GM10847 (cell line): ENCODE measurements around the gene STIM1.

Experiments
- POLR2A ChIP-seq: IDR thresholded peaks from 2 replicates; pipeline ENCODE4 v1.6.1; 2011; ENCODE audit not compliant: insufficient read length; ENCODE audit errors: extremely low read depth

STIM1 gene

GRCh38 chr11:3859373-3859881, 4.0 kb downstream of the STIM1 start:
- no peak for TF ChIP-seq POLR2A

- no peak for TF ChIP-seq POLR2A
These were observed 4.9 kb downstream of the STIM1 start for GRCh38 chr11:3860375-3860774.

DNA sequence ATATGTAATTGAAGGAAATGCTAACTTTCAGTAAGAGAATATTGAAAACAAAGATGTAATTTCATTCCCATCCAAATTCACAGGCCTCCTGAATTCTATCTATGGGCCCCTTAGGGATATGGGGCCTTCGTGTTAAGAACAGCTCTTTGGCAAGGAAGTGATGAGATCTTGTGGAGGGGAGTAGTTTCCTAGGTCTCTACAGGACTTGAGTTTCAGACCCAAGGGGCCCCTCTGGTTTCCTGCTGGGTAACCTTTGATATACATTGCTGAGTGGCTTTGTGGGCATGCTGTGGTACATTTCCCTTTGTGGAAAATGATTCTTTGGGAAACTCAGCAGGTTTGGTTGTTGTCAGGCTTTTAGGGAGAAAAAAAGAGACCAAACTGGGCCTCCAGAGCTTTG, 6.2 kb downstream of the STIM1 start:
- no peak for TF ChIP-seq POLR2A

GRCh38 chr11:3865388-3866193, 10.1 kb downstream of the STIM1 start:
- no peak for TF ChIP-seq POLR2A

DNA sequence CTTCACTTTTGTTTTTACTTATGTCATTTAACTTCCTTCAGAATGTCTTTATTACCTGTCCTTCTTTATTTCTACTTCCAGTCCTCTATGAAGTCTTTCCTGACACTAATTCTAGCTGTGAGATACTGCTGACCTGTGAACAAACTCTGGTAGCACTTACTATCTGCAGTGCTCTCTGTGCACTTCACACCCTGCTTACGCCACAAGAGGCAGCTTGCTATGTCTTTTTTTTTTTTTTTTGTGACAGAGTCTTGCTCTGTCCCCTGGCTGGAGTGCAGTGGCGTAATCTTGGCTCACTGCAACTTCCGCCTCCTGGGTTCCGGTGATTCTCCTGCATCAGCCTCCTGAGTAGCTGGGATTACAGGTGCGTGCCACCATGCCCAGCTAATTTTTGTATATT, 10.7 kb downstream of the STIM1 start:
- TF ChIP-seq POLR2A = no peak

GRCh38 chr11:3866836-3867208, 11.4 kb downstream of the STIM1 start:
- TF ChIP-seq POLR2A = no peak

- TF ChIP-seq POLR2A = no peak
These were observed 12.0 kb downstream of the STIM1 start for GRCh38 chr11:3867209-3868091.

DNA sequence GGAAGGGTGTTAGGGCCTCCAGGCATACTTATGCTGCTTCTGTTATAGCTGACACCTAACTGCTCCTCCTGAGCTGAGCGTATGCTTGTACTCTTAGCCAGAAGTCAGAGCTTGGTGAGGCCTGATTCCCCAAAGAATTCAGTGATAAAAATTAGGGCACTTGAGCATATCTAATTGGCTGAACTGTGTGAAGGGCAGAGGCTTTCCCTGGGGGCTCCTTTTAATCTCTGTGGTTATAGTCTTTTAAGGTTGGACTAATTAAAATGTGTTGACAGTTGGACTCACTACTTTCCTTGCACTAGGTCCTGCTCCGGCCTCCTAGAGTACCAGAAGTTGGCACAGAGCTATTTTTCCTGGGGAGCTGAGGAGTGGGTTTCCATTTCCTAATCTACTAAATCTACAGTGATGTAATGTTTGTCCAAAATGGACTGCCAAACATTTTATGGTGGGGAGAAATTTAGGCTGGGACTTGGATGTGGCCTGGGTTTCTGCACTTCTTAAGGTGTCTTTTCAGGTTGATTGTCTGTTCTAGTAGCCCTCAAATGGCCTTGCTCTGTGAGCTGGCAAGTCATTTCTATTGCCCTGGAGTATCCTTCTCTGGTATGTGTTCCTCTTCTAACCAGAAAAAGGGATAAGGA, 18.4 kb downstream of the STIM1 start:
- TF ChIP-seq POLR2A = no peak

DNA sequence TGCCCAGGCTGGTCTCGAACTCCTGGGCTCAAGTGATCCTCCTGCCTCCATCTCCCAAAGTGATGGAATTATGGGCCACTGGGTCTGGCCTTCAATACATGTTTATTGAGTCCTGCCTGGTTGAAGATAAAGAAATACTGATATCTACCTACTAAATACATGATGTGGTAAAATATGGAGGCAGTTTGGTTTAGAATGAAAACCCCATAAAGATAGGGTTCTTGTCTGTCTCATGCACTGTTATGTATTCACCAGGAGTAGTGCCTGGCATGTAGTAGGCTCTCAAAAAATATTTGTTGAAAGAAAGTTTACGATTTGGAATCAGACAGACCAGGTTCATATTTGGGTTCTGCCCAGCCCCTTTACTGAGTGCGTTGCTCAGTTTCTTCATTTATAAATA, 21.1 kb downstream of the STIM1 start:
- no peak for TF ChIP-seq POLR2A

DNA sequence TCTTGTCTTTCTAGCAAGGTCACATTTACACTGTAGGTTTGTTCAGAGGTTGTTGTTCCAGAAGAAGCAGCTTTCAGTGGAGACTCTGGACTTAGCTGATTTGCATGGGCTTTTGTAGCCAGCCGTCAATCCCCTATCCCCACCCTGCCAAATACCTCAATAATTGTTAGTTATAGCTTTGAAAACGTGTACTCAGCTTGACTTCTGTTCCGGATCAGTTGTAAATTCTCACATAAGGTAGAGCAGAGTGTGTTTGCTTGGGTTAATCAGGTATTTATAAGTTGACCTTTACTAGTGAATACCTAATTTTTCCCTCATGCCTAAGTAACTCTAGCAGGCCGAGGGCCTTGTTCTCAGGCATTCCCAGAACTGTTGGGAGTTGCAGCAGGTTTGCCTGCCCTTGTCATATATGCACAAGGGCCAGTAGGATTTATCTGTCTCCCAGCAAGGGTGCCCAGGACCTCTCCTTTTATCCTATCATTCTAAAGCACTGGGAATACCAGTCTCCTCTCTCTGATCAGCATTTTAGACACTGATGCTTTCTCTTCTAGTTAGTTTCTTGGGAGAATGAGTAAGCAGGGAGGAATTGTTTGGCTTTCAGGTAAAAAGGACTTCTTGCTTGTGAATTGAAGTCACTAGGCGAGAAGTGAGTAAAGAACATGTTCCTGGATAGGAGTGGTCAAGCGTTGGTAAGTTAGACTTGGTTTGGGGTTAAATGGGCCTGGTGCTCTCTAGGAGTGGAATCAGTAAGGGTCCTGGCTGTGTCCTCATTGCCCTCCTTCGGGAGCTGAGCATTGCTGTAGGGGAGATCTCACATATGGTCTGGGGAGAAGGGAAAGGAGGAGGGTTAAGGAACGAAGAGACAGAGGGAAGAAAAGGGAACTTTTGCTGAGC, 22.1 kb downstream of the STIM1 start:
- no peak for TF ChIP-seq POLR2A

GRCh38 chr11:3878258-3878584, 22.8 kb downstream of the STIM1 start:
- TF ChIP-seq POLR2A = no peak

GRCh38 chr11:3879216-3879966, 23.9 kb downstream of the STIM1 start:
- no peak for TF ChIP-seq POLR2A

DNA sequence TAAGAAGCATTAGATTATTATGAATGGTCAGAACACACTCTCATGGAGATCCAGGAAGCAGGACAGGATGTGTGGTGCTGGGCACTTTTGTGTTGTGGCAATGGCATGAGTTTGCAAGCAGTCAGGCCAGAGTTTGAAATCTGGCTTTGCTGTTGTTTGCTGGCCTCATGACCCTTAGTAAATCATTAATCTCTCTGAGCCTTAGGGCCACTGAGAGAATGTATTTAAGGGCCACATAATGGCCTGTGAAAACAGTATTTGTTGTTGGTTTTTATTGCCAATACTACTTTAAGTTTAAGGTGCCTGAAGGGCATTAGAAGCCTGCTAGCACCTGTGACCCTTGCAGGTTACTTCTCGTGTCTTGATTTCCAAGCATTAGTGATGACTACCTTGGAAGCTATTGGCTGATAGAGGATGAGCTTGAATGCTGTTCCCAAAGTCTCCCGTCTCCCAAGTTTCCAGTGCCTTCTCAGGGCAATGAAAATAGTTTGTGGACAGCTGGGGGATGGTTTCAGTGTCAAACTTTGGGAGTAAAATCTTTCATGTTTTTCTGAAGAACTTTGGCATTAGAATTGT, 24.6 kb downstream of the STIM1 start:
- TF ChIP-seq POLR2A = no peak

DNA sequence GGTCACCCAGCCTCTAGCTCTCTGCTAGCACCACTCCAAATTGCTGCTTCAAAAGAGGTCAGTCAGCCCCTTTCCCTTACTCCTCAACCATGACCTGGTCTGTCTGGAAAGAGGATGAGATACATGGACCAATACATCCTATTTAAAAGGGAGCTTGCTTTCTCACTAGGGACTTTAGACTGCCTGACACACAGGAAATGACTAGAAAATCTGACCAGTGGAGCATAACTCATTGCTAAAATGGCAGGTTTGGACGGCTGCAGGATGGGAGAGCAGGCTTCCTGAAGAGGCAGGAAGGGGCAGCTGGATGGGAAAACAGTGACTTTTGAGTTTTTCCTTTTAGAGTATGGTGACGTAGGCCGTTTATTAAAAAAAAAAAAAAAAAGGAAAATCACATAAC, 25.3 kb downstream of the STIM1 start:
- no peak for TF ChIP-seq POLR2A

GRCh38 chr11:3882655-3883054, 27.2 kb downstream of the STIM1 start:
- no peak for TF ChIP-seq POLR2A
